Calu3 (cell line): ENCODE measurements around the gene SYCP3. TPM values are rescaled to one million over a fixed set of nuclear protein-coding genes. Genes with fewer than 3 reads are reported as not detected.

Experiments used
- BruUV-seq: library from RNA; stranded (reverse); fragments of 400-500 nt; replicated peaks from 2 replicates; lab custom pipeline; 2021; lab: Mats Ljungman, UMichigan
- CTCF ChIA-PET: fragments of 300-600 bp; sonication (Branson Sonifier 250); formaldehyde crosslinking; loops from one replicate; lab custom pipeline; 2022; ENCODE audit warnings: antibody characterized with exemption; lab: Charles Lee
- DNase-seq: peaks from one replicate; pipeline ENCODE4 v3.0.0; 2022
- H3K27ac Mint-ChIP-seq: one replicate; pipeline ENCODE4 v1.8.0; 2022; ENCODE audit warnings: mixed read lengths; ENCODE audit not compliant: unreplicated experiment
- H3K27me3 Mint-ChIP-seq: one replicate; pipeline ENCODE4 v1.8.0; 2022; ENCODE audit warnings: mixed read lengths; ENCODE audit not compliant: unreplicated experiment
- H3K36me3 Mint-ChIP-seq: one replicate; pipeline ENCODE4 v1.8.0; 2022; ENCODE audit warnings: mild to moderate bottlenecking, moderate library complexity, mixed read lengths; ENCODE audit not compliant: insufficient read depth, unreplicated experiment
- H3K4me1 Mint-ChIP-seq: one replicate; pipeline ENCODE4 v1.8.0; 2022; ENCODE audit warnings: mild to moderate bottlenecking, low read depth, mixed read lengths; ENCODE audit not compliant: unreplicated experiment
- H3K4me3 Mint-ChIP-seq: one replicate; pipeline ENCODE4 v1.8.0; 2022; ENCODE audit warnings: mild to moderate bottlenecking, low read depth, moderate library complexity, mixed read lengths; ENCODE audit not compliant: unreplicated experiment
- H3K9me3 Mint-ChIP-seq: one replicate; pipeline ENCODE4 v1.8.0; 2022; ENCODE audit warnings: low read depth, mixed read lengths; ENCODE audit not compliant: unreplicated experiment
- CTCF ChIP-seq: fragments of 200-600 bp; IDR thresholded peaks from one replicate; pipeline ENCODE4 v1.8.0; 2022; ENCODE audit warnings: antibody characterized with exemption; ENCODE audit not compliant: unreplicated experiment
- intact Hi-C: fragments of 100-400 bp; cut with micrococcal nuclease; formaldehyde crosslinking; loops from one replicate; pipeline ENCODE4 v1.10.0; 2022; ENCODE audit not compliant: unreplicated experiment
- total RNA-seq: library from RNA; stranded (reverse); gene quantifications from 2 replicates; pipeline ENCODE4 v1.2.3, GENCODE V29; 2022

Gene SYCP3
- total RNA-seq, 1 experiment from 2014 or later = 0.12 TPM

GRCh38 chr12:101761781-101762180 is 22.5 kb upstream of the SYCP3 start:
- Mint-ChIP-seq H3K4me1 (peaks cover 8% of the 10 kb centered on the region), H3K4me3 (no peak overlapping the region), H3K9me3 (no peaks in the 10 kb centered on the region), H3K36me3 (peaks cover 5% of the 10 kb centered on the region), H3K27ac (no peak overlapping the region), H3K27me3 (no peaks in the 10 kb centered on the region)
- CTCF ChIA-PET = no interaction called here
- no peak for TF ChIP-seq CTCF
- DNase-seq = no peak
- no TSS peak for BruUV-seq
- intact Hi-C loops = no loop called here

- Mint-ChIP-seq H3K27ac (no peak overlapping the region), H3K27me3 (no peaks in the 10 kb centered on the region), H3K36me3 (peaks cover 5% of the 10 kb centered on the region), H3K4me1 (peaks cover 8% of the 10 kb centered on the region), H3K9me3 (no peaks in the 10 kb centered on the region), H3K4me3 (no peak overlapping the region)
- intact Hi-C loops = no loop called here
- TF ChIP-seq CTCF = no peak
- DNase-seq = no peak
- BruUV-seq = no TSS peak
- CTCF ChIA-PET = interaction anchor here (0.6 kb wide), 1 partner anchor 21 kb away, joined by 6 read pairs; no protein-coding TSS in a partner anchor
Observed at GRCh38 chr12:101761350-101761749, 22.1 kb upstream of the SYCP3 start.

- intact Hi-C loops = loop anchor here (1.0 kb wide), 3 partner anchors 189 to 345 kb away; no protein-coding TSS in a partner anchor
- Mint-ChIP-seq H3K27me3 (no peaks in the 10 kb centered on the region), H3K9me3 (no peaks in the 10 kb centered on the region), H3K4me1 (peaks cover 6% of the 10 kb centered on the region), H3K4me3 (no peak overlapping the region), H3K36me3 (peaks cover 5% of the 10 kb centered on the region), H3K27ac (no peak overlapping the region)
- peak; percentile 24 for DNase-seq
- CTCF ChIA-PET = interaction anchor here (0.6 to 1.5 kb wide), 18 partner anchors 14 to 1238 kb away, joined by 3 to 9 read pairs (median 4); partner anchors contain the start of genes ARL1, GNPTAB and MYBPC1
- BruUV-seq = no TSS peak
- TF ChIP-seq CTCF = peak; percentile 46
Observed at GRCh38 chr12:101759396-101760047, 20.3 kb upstream of the SYCP3 start.

- H3K4me3 Mint-ChIP-seq = no peak overlapping the region
- no peaks in the 10 kb centered on the region for H3K9me3 Mint-ChIP-seq
Observed at GRCh38 chr12:101750152-101750551, 10.9 kb upstream of the SYCP3 start.

More at GRCh38 chr12:101750152-101750551, 10.9 kb upstream of the SYCP3 start:
- TF ChIP-seq CTCF = no peak
- intact Hi-C loops = no loop called here
- Mint-ChIP-seq H3K36me3 (peaks cover 14% of the 10 kb centered on the region), H3K27me3 (no peaks in the 10 kb centered on the region), H3K4me1 (no peaks in the 10 kb centered on the region), H3K27ac (no peak overlapping the region)
- CTCF ChIA-PET = no interaction called here
- BruUV-seq = no TSS peak
- DNase-seq = no peak
